Kidney (tissue), 14 donors: ENCODE results near the gene PRDM16. TPM values are rescaled to one million over a fixed set of nuclear protein-coding genes. Genes with fewer than 3 reads are reported as not detected.
A peak's percentile ranks its signal among the peaks of the same experiment; 100 is the strongest.

ENCODE experiments used
- DNase-seq, 5 donors: peaks; one replicate each; pipeline ENCODE4 v3.0.0-alpha.2; 2013 to 2020
- FAIRE-seq: peaks from 2 replicates; lab custom pipeline; 2012; peaks lifted over from hg19 to GRCh38; lab: Jason Lieb, UNC
- H3K27ac ChIP-seq, 2 donors: one replicate each; pipeline ENCODE4 v1.7.0; 2013; ENCODE audit warnings: low read depth in 2 of 2, low read length in 2 of 2, inconsistent platforms in 1 of 2
- H3K27me3 ChIP-seq: one replicate; pipeline ENCODE4 v1.7.1; 2013; ENCODE audit warnings: low read length, inconsistent platforms; ENCODE audit not compliant: control insufficient read depth, insufficient read depth
- H3K36me3 ChIP-seq, 3 donors: one replicate each; pipeline versions ENCODE4 v1.7.0 to v1.7.1; 2013; ENCODE audit warnings: low read length in 3 of 3, control low read depth in 1 of 3, inconsistent platforms in 1 of 3; ENCODE audit not compliant: insufficient read depth in 3 of 3, control insufficient read depth in 2 of 3
- H3K4me1 ChIP-seq, 3 donors: one replicate each; pipeline versions ENCODE4 v1.7.0 to v1.7.1; 2013; ENCODE audit warnings: low read length in 3 of 3, inconsistent platforms in 1 of 3, low read depth in 1 of 3; ENCODE audit not compliant: control insufficient read depth in 2 of 3, insufficient read depth in 2 of 3
- H3K4me3 ChIP-seq, 3 donors: one replicate each; pipeline versions ENCODE4 v1.7.0 to v1.8.1; 2013; ENCODE audit warnings: low read length in 3 of 3, control low read depth in 1 of 3, inconsistent platforms in 1 of 3
- H3K9ac ChIP-seq, 3 donors: one replicate each; pipeline versions ENCODE4 v1.7.0 to v1.7.1; 2013; ENCODE audit warnings: low read length in 3 of 3, control low read depth in 1 of 3, inconsistent platforms in 1 of 3
- H3K9me3 ChIP-seq, 3 donors: one replicate each; pipeline versions ENCODE4 v1.7.0 to v1.7.1; 2013; ENCODE audit warnings: low read length in 3 of 3, control low read depth in 1 of 3, inconsistent platforms in 1 of 3; ENCODE audit not compliant: control insufficient read depth in 2 of 3, insufficient read depth in 1 of 3
- CTCF ChIP-seq: IDR thresholded peaks from 3 replicates; pipeline ENCODE4 v1.5.1; 2012; ENCODE audit warnings: mild to moderate bottlenecking, moderate library complexity, borderline replicate concordance; ENCODE audit not compliant: insufficient read depth; ENCODE audit errors: extremely low read depth
- intact Hi-C: fragments of 100-400 bp; cut with DNase I; formaldehyde crosslinking; loops from one replicate; pipeline ENCODE4 v1.11.1; 2022
- polyA plus RNA-seq: library from polyadenylated mRNA; stranded (reverse); fragments of 350-450 nt; fragmentation: Illumina TruSeq; extraction: RNeasy Lipid Tissue Mini Kit (QIAGEN cat#74804); gene quantifications from one replicate; pipeline ENCODE4 v1.2.3, GENCODE V29; 2014; ENCODE audit warnings: low read depth, low replicate concordance; ENCODE audit not compliant: insufficient read depth
- total RNA-seq: library from RNA; stranded (reverse); fragmentation: NEBNext Ultra II Directional; extraction: Animal tissue kit (Norgen Biotek cat#: 25700); gene quantifications from one replicate; pipeline ENCODE4 v1.2.1, GENCODE V29; 2021
- donor health status: control.
- donor health status: control.
- donor health status: control.
- donor health status: control.
- donor health status: control.
- donor health status: DM: yes; HTN: yes; CAD: no.
- donor health status: Normal renal cell carcinoma (clear cell type).

PRDM16 gene
- total and polyA plus RNA-seq, 2 donors from 2014 or later: 3.0 to 21.9 TPM

GRCh38 chr1:3463408-3463863, 394.4 kb downstream of the PRDM16 start:
- Histone ChIP-seq H3K4me1 (peaks cover 0 to 21% (median 17%) of the 10 kb centered on the region in 3 donors), H3K4me3 (no peak overlapping the region), H3K27ac (no peak overlapping the region), H3K36me3 (peaks cover 0 to 3% (median 0%) of the 10 kb centered on the region in 3 donors), H3K9ac (no peak overlapping the region), H3K9me3 (no peaks in the 10 kb centered on the region), H3K27me3 (no peaks in the 10 kb centered on the region)
- DNase-seq (no peak), FAIRE-seq (no peak)
- intact Hi-C loops: no loop called here
- TF ChIP-seq CTCF: no peak

- FAIRE-seq (no peak), DNase-seq (peak in 1 of 5 donors; percentile 72)
- Histone ChIP-seq H3K9me3 (no peaks in the 10 kb centered on the region), H3K27me3 (no peaks in the 10 kb centered on the region), H3K4me3 (no peak overlapping the region), H3K36me3 (peaks cover 0 to 3% (median 0%) of the 10 kb centered on the region in 3 donors), H3K9ac (no peak overlapping the region), H3K4me1 (peaks cover 0 to 15% (median 14%) of the 10 kb centered on the region in 3 donors), H3K27ac (no peak overlapping the region)
- intact Hi-C loops: no loop called here
- TF ChIP-seq CTCF: no peak
These were observed 395.1 kb downstream of the PRDM16 start for GRCh38 chr1:3463891-3464648.

GRCh38 chr1:3464649-3465025, 395.6 kb downstream of the PRDM16 start:
- intact Hi-C loops: no loop called here
- Histone ChIP-seq H3K4me1 (peaks cover 0 to 10% (median 9%) of the 10 kb centered on the region in 3 donors), H3K27me3 (no peaks in the 10 kb centered on the region), H3K27ac (no peak overlapping the region), H3K4me3 (no peak overlapping the region), H3K9me3 (no peaks in the 10 kb centered on the region), H3K36me3 (peaks cover 0 to 6% (median 0%) of the 10 kb centered on the region in 3 donors), H3K9ac (no peak overlapping the region)
- peak in 1 of 5 donors; percentile 54 for DNase-seq
- TF ChIP-seq CTCF: no peak
- FAIRE-seq: no peak
